Measurements from ENCODE around the gene ATP11B. TPM values are rescaled to one million over a fixed set of nuclear protein-coding genes. Genes with fewer than 3 reads are reported as not detected.

Gene ATP11B
- total and polyA plus RNA-seq, 10 of the 15 experiments (the other 5 are each of a cell fraction or from before 2014, with no cell fraction given) = 10.3 to 66.9 (median 36.7) TPM

GRCh38 chr3:182795389-182795782 lies 2.1 kb downstream of the ATP11B start (continued):
- TF ChIP-seq IRF3 (IDR thresholded peaks at IDR 0.05) = no peak

GRCh38 chr3:182796310-182796709 lies 3.0 kb downstream of the ATP11B start:
- Histone ChIP-seq H3K27ac (ENCODE audit: control insufficient read depth, insufficient read depth) (no peak overlapping the region), H3K9me3 (replicated peaks; ENCODE audit: control insufficient read depth, insufficient read depth, low read length) (no peaks in the 10 kb centered on the region), H3K36me3 (ENCODE audit: control insufficient read depth in 2 of 2, insufficient read depth in 2 of 2, low read length in 1 of 2) (peaks cover 0 to 6% of the 10 kb centered on the region in 2 experiments; a peak in 1 of 4 replicates), H3K4me3 (peak overlapping the region; percentile 90), H3K4me2 (ENCODE audit: control insufficient read depth, insufficient read depth) (peak overlapping the region; percentile 90), H4K20me1 (ENCODE audit: control insufficient read depth, insufficient read depth) (no peaks in the 10 kb centered on the region), H3K79me2 (ENCODE audit: control insufficient read depth, insufficient read depth, low read length) (peaks cover 83% of the 10 kb centered on the region), H3K4me1 (ENCODE audit: control insufficient read depth, insufficient read depth, low read length) (no peaks in the 10 kb centered on the region), H2AFZ (ENCODE audit: control insufficient read depth, low read depth, low read length) (no peak overlapping the region), H3K27me3 (replicated peaks in 1 of 2; ENCODE audit: control insufficient read depth in 2 of 2, insufficient read depth in 2 of 2, low read length in 1 of 2) (no peaks in the 10 kb centered on the region), H3K9ac (ENCODE audit: control insufficient read depth, insufficient read depth, low read length) (no peak overlapping the region)
- WGBS (ENCODE audit: insufficient coverage, insufficient replicate concordance, low lambda C conversion rate, missing lambda C conversion rate) = 97% methylated on average over 1 of the region's 1 CpG
- in situ Hi-C loops (cut with MboI) (no loop called here), intact Hi-C loops (cut with micrococcal nuclease; ENCODE audit: unreplicated experiment) (no loop called here)
- FAIRE-seq (no peak), ATAC-seq (no peak), DNase-seq (ENCODE audit: low read depth, low spot score) (no peak)
- CTCF ChIA-PET = interaction anchor here (0.7 to 2.4 kb wide), 4 partner anchors 10 to 182 kb away, joined by 3 to 20 read pairs (median 11); no protein-coding TSS in a partner anchor
- no peak for TF ChIP-seq EGR1 (IDR thresholded peaks at IDR 0.05; ENCODE audit: borderline replicate concordance in 1 of 2, low read depth in 2 of 2, low read length in 2 of 2)
- no peak for TF ChIP-seq PAX5 (IDR thresholded peaks at IDR 0.05; ENCODE audit: borderline replicate concordance, low read depth, low read length)
- TF ChIP-seq BCL11A (IDR thresholded peaks at IDR 0.05; ENCODE audit: low read depth, low read length) = no peak
- 0 out of 2 replicates have a peak, but pooled peaks have one; percentile 27 for TF ChIP-seq NFYB (IDR thresholded peaks at IDR 0.05; ENCODE audit: insufficient read depth, low read depth, low read length)
- no peak for TF ChIP-seq ZSCAN29 (IDR thresholded peaks at IDR 0.05)
- TF ChIP-seq ELK1 (IDR thresholded peaks at IDR 0.05; ENCODE audit: low read depth, low read length) = no peak
- RAD21 ChIA-PET (ENCODE audit: unreplicated experiment) = interaction anchor here (1.0 to 6.3 kb wide), 3 partner anchors 18 to 81 kb away, joined by 3 to 89 read pairs (median 4); no protein-coding TSS in a partner anchor
- no TSS peak for BruUV-seq (replicated peaks)
- POLR2A ChIA-PET = interaction anchor here (6.1 kb wide), 1 partner anchor 80 kb away, joined by 52 read pairs; no protein-coding TSS in a partner anchor
- SMC1A ChIA-PET (ENCODE audit: uncharacterized antibody, unreplicated experiment) = interaction anchor here (1.4 to 8.5 kb wide), 3 partner anchors 19 to 81 kb away, joined by 3 to 122 read pairs (median 13); no protein-coding TSS in a partner anchor
